Activated T-helper 17 cell treated with anti-CD3 and anti-CD28 coated beads, Interleukin-2, amount 50 U/mL, for 72 hours (primary cell): ENCODE measurements around the gene SCAI. TPM values are rescaled to one million over a fixed set of nuclear protein-coding genes. Genes with fewer than 3 reads are reported as not detected.

Experiments used
- ATAC-seq: fragments of 150-1000 bp; cut with Tn5 transposase; replicated peaks from 2 replicates; pipeline ENCODE4 v1.10.0; 2021; ENCODE audit warnings: mild to moderate bottlenecking, moderate library complexity
- H3K27ac Mint-ChIP-seq: one replicate; pipeline ENCODE4 v1.8.0; 2022; ENCODE audit warnings: mixed read lengths
- H3K27me3 Mint-ChIP-seq: one replicate; pipeline ENCODE4 v1.8.0; 2022; ENCODE audit warnings: mixed read lengths
- H3K36me3 Mint-ChIP-seq: one replicate; pipeline ENCODE4 v1.8.0; 2022; ENCODE audit warnings: low read depth, mild to moderate bottlenecking, mixed read lengths
- H3K4me1 Mint-ChIP-seq: one replicate; pipeline ENCODE4 v1.8.0; 2022; ENCODE audit warnings: mixed read lengths
- H3K4me3 Mint-ChIP-seq: one replicate; pipeline ENCODE4 v1.8.0; 2022; ENCODE audit warnings: mild to moderate bottlenecking, mixed read lengths
- H3K9me3 Mint-ChIP-seq: one replicate; pipeline ENCODE4 v1.8.0; 2022; ENCODE audit warnings: mixed read lengths
- total RNA-seq, 2 donors: library from RNA; stranded (reverse); gene quantifications; one replicate each; pipeline ENCODE4 v1.2.3, GENCODE V29; 2022

Gene SCAI
- total RNA-seq, 2 donors from 2014 or later = 9.7 to 16.1 TPM

- no peaks in the 10 kb centered on the region for H3K9me3 Mint-ChIP-seq
- H3K27me3 Mint-ChIP-seq = no peaks in the 10 kb centered on the region
- H3K36me3 Mint-ChIP-seq = peaks cover 78% of the 10 kb centered on the region
- H3K4me1 Mint-ChIP-seq = peaks cover 7% of the 10 kb centered on the region
- ATAC-seq = no peak
- no peak overlapping the region for H3K27ac Mint-ChIP-seq
- H3K4me3 Mint-ChIP-seq = no peak overlapping the region
These were observed 243.5 kb downstream of the SCAI start for GRCh38 chr9:124899845-124900244.

- no peak for ATAC-seq
- H3K36me3 Mint-ChIP-seq = peaks cover 83% of the 10 kb centered on the region
These were observed 245.5 kb downstream of the SCAI start for GRCh38 chr9:124897570-124898460.

GRCh38 chr9:124894741-124895170, 248.6 kb downstream of the SCAI start:
- H3K4me3 Mint-ChIP-seq = no peak overlapping the region
- peak; percentile 31 for ATAC-seq
- H3K4me1 Mint-ChIP-seq = peaks cover 10% of the 10 kb centered on the region
- no peaks in the 10 kb centered on the region for H3K27me3 Mint-ChIP-seq
- H3K27ac Mint-ChIP-seq = peak overlapping the region; percentile 5
- H3K36me3 Mint-ChIP-seq = peaks cover 93% of the 10 kb centered on the region
- H3K9me3 Mint-ChIP-seq = no peaks in the 10 kb centered on the region

More at GRCh38 chr9:124897570-124898460, 245.5 kb downstream of the SCAI start:
- H3K27ac Mint-ChIP-seq = no peak overlapping the region
- H3K27me3 Mint-ChIP-seq = no peaks in the 10 kb centered on the region
- no peak overlapping the region for H3K4me3 Mint-ChIP-seq
- H3K4me1 Mint-ChIP-seq = peaks cover 10% of the 10 kb centered on the region
- no peaks in the 10 kb centered on the region for H3K9me3 Mint-ChIP-seq

- Mint-ChIP-seq H3K9me3 (no peaks in the 10 kb centered on the region), H3K4me3 (no peak overlapping the region), H3K36me3 (peaks cover 93% of the 10 kb centered on the region), H3K27me3 (no peaks in the 10 kb centered on the region), H3K27ac (peak overlapping the region; percentile 5), H3K4me1 (peaks cover 10% of the 10 kb centered on the region)
- no peak for ATAC-seq
These were observed 249.1 kb downstream of the SCAI start for GRCh38 chr9:124894035-124894740.

Other genes starting within 250 kb of the SCAI start
- gene GOLGA1, start 202.4 kb downstream of the SCAI start, total RNA-seq = 10 to 100 TPM; 19.7 to 39.8 TPM
- gene PPP6C, start 46.3 kb upstream of the SCAI start, total RNA-seq = 10 to 100 TPM; 26.6 to 55.2 TPM
- 10 to 100 TPM; 17.4 to 42.1 TPM for gene RABEPK, start 57.0 kb upstream of the SCAI start, total RNA-seq
- gene HSPA5, start 97.8 kb upstream of the SCAI start, total RNA-seq = 100 to 1,000 TPM; 107 to 172 TPM
- 10 to 100 TPM; 51.4 to 60.2 TPM for gene GAPVD1, start 118.3 kb upstream of the SCAI start, total RNA-seq